ENCODE measurements around the gene SMYD3.

The SMYD3 gene

DNA sequence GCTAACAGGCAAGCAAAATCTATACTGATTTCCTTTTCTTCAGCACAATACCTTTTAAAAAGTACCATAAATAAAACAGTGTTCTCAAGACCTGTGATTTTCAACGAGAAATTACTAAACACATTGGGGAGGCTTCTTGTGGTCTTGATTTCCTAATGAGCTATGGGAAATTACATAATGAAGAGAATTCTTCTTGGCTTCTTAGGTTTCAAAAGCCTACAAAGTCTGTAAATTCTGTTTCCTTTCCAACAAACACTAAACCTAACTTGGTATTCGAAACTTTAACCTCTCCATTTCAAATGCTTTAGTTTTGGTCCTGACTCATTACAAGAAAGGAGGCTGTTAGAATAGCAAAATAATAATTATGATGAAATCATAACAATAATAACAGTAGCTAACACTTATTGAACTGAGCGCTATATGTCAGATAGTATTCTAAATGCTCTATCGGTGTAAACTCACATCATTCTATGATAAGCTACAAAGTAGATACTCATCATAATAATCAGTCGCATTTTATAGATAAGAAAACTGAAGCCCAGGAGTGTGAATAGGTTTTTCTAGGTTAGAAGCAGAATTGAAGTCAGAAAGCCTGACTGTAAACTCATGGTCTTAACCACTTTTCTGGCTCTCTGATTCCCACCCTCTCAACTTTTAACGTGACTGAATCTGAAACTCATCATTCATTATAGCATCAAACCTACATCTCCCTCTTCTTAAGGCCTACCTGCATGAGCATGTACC lies 486.7 kb downstream of the SMYD3 start:
- TF ChIP-seq, protein P1, sequence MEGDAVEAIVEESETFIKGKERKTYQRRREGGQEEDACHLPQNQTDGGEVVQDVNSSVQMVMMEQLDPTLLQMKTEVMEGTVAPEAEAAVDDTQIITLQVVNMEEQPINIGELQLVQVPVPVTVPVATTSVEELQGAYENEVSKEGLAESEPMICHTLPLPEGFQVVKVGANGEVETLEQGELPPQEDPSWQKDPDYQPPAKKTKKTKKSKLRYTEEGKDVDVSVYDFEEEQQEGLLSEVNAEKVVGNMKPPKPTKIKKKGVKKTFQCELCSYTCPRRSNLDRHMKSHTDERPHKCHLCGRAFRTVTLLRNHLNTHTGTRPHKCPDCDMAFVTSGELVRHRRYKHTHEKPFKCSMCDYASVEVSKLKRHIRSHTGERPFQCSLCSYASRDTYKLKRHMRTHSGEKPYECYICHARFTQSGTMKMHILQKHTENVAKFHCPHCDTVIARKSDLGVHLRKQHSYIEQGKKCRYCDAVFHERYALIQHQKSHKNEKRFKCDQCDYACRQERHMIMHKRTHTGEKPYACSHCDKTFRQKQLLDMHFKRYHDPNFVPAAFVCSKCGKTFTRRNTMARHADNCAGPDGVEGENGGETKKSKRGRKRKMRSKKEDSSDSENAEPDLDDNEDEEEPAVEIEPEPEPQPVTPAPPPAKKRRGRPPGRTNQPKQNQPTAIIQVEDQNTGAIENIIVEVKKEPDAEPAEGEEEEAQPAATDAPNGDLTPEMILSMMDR (IDR thresholded peaks at IDR 0.05; ENCODE audit: insufficient read depth, missing control alignments): no peak
- no peak for FAIRE-seq
- DNase-seq (ENCODE audit: insufficient read length, low spot score): no peak

DNA sequence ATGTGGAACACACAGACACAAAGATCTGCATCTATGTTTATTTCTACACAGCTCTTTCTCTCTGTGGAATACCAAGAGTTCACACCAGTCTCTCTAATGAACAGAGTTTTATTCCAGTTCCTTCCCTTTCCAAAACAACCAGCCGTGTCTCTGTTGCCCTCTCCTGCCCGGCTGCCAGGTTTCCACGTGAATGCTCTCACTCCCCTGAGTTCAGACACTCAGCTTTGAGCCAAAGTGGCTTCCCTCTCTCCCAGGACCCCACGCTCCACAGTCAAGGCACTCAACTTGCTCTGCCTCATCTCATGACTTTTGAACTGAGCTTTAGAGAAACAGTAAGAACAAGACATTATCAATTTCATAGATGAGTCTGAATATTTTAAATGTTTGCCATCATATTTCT lies 488.9 kb downstream of the SMYD3 start:
- FAIRE-seq: no peak
- TF ChIP-seq, protein P1 (IDR thresholded peaks at IDR 0.05; ENCODE audit: insufficient read depth, missing control alignments): no peak
- DNase-seq (ENCODE audit: insufficient read length, low spot score): no peak

DNA sequence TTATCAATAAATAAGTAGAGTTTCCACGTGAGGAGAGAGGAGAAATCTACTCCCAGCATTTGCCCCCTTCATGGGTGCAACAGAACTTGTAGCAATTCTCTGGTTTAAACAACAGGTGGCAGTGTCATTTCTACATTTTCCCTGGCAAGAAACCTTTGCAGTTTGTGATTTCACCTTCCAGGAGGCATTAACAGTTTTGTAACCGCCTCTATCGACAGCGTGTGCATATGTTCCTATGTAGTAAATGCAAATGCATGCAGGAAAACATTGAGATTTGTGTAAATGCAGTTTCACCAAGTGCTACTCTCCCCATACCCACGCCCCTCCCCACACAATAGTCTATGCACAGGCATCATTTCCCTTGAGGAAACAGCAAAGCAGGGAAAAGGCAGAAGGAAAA lies 494.7 kb downstream of the SMYD3 start:
- DNase-seq (ENCODE audit: insufficient read length, low spot score) (peak; percentile 41), FAIRE-seq (peak; percentile 81)
- TF ChIP-seq, protein P1 (IDR thresholded peaks at IDR 0.05; ENCODE audit: insufficient read depth, missing control alignments): peak; percentile 75

DNA sequence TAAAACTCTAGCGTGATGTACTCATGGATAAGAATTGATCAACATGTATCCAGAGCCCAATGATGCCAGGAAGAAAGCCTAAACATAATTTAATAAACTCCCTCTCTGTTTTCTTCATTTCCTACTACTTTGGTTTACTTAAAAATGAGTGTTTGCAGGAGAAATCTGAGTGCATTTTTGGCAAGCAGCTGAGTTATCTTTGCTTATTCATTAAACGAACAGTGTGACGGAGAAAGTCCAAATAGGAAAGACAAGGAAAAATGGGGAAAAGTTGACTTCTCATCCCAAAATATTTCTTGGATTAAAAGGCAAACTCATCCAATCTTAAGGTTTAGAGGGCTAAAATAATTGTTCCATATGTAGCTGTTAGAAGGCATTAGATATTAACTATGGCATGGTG lies 496.7 kb downstream of the SMYD3 start:
- no peak for FAIRE-seq
- TF ChIP-seq, protein P1 (IDR thresholded peaks at IDR 0.05; ENCODE audit: insufficient read depth, missing control alignments): no peak
- DNase-seq (ENCODE audit: insufficient read length, low spot score): no peak

- DNase-seq (ENCODE audit: insufficient read length, low spot score) (no peak), FAIRE-seq (no peak)
- TF ChIP-seq, protein P1 (IDR thresholded peaks at IDR 0.05; ENCODE audit: insufficient read depth, missing control alignments): no peak
These were observed 498.7 kb downstream of the SMYD3 start for GRCh38 chr1:246008363-246008831.

DNA sequence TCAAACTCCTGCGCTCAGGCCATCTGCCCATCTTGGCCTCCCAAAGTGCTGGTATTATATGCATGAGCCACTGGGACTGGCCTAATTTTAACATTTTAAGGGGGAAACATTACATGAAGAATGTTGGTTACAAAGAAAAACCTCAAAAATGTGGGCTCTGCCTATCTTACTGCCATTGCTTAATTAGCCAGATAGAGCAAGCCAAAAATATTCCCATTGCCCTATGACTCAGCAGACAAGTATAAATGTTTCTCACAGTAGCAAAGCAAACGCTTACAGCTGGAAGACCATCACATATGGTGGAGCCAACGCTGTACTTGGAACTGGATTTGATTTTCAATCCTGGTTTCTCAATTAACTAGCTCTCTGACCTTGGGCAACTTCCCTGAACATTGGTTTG lies 502.0 kb downstream of the SMYD3 start:
- TF ChIP-seq, protein P1 (IDR thresholded peaks at IDR 0.05; ENCODE audit: insufficient read depth, missing control alignments): no peak
- no peak for FAIRE-seq

GRCh38 chr1:246004301-246004700 lies 502.8 kb downstream of the SMYD3 start:
- DNase-seq (ENCODE audit: insufficient read length, low spot score) (no peak), FAIRE-seq (no peak)

More for the DNA sequence above, 502.0 kb downstream of the SMYD3 start:
- DNase-seq (ENCODE audit: insufficient read length, low spot score): no peak

More at GRCh38 chr1:246004301-246004700, 502.8 kb downstream of the SMYD3 start:
- TF ChIP-seq, protein P1 (IDR thresholded peaks at IDR 0.05; ENCODE audit: insufficient read depth, missing control alignments): no peak
